GM18517 (cell line): ENCODE data around the gene FHOD1.

Experiments used
- ATAC-seq: cut with Tn5 transposase; IDR thresholded peaks from one replicate; pipeline ENCODE4 v1.9.1; 2021; ENCODE audit warnings: mild to moderate bottlenecking, moderate library complexity; ENCODE audit not compliant: unreplicated experiment

FHOD1 gene

GRCh38 chr16:67247192-67248072, at the start of gene FHOD1:
TSS of gene FHOD1 (minus strand) at chr16:67247481. CDS start at chr16:67247410, 71 bp downstream.
- ATAC-seq, result peak; percentile 48

- ATAC-seq, result no peak
Observed at GRCh38 chr16:67296420-67296819, 49.1 kb upstream of the FHOD1 start.

GRCh38 chr16:67294938-67295361, 47.7 kb upstream of the FHOD1 start:
- no peak for ATAC-seq

- ATAC-seq, result no peak
Observed at GRCh38 chr16:67294171-67294757, 47.0 kb upstream of the FHOD1 start.

GRCh38 chr16:67291461-67291860, 44.2 kb upstream of the FHOD1 start:
- ATAC-seq, result no peak

- ATAC-seq, result no peak
Observed at GRCh38 chr16:67287960-67288359, 40.7 kb upstream of the FHOD1 start.

GRCh38 chr16:67286441-67287235, 39.4 kb upstream of the FHOD1 start:
- no peak for ATAC-seq

- ATAC-seq, result no peak
Observed at GRCh38 chr16:67284699-67285646, 37.7 kb upstream of the FHOD1 start.

GRCh38 chr16:67283826-67284555, 36.7 kb upstream of the FHOD1 start:
- no peak for ATAC-seq

- no peak for ATAC-seq
Observed at GRCh38 chr16:67283039-67283825, 36.0 kb upstream of the FHOD1 start.

- no peak for ATAC-seq
Observed at GRCh38 chr16:67282447-67282805, 35.1 kb upstream of the FHOD1 start.

GRCh38 chr16:67281536-67282446, 34.5 kb upstream of the FHOD1 start:
- no peak for ATAC-seq

GRCh38 chr16:67280090-67281015, 33.1 kb upstream of the FHOD1 start:
- ATAC-seq, result no peak

- peak; percentile 57 for ATAC-seq
Observed at GRCh38 chr16:67279296-67280089, 32.2 kb upstream of the FHOD1 start, which contains the start of gene PLEKHG4. TSS of gene PLEKHG4 (plus strand) at chr16:67279532. CDS start at chr16:67280045, 513 bp downstream.

GRCh38 chr16:67278773-67279295, 31.6 kb upstream of the FHOD1 start:
- ATAC-seq, result peak; percentile 47
